B cell (primary cell): ENCODE measurements around the gene ENO1.

Source experiments
- EZH2 ChIP-seq: IDR thresholded peaks from 2 replicates; pipeline ENCODE4 v1.6.1; 2012; ENCODE audit warnings: borderline replicate concordance, low read depth, mild to moderate bottlenecking, moderate library complexity, low read length; ENCODE audit not compliant: insufficient read depth, poor library complexity, severe bottlenecking
- TF ChIP-seq, protein P1 (sequence below): fragments of 200-600 bp; IDR thresholded peaks from one replicate; pipeline ENCODE4 v1.8.0; 2022; ENCODE audit warnings: antibody characterized with exemption, mild to moderate bottlenecking

DNA sequence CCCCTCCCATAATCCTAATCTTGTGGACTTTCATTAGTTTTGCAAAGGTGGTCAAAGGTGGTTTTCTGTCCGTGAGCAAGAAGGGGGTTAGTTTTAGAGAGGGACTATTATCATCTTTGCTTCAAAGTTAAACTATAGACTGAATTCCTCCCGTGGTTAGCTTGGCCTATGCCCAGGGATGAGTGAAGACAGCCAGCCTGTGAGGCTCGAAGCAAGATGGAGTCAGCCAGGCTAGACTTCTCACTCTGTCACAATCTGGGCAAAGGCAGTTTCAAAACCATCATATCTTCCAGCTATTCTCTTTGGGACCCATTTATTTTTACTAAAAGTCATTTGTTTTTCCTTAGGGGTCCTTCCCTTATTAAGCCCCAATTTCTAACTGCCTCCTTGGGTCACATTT is 12.9 kb upstream of the ENO1 start:
- no peak for TF ChIP-seq EZH2
- TF ChIP-seq, protein P1, sequence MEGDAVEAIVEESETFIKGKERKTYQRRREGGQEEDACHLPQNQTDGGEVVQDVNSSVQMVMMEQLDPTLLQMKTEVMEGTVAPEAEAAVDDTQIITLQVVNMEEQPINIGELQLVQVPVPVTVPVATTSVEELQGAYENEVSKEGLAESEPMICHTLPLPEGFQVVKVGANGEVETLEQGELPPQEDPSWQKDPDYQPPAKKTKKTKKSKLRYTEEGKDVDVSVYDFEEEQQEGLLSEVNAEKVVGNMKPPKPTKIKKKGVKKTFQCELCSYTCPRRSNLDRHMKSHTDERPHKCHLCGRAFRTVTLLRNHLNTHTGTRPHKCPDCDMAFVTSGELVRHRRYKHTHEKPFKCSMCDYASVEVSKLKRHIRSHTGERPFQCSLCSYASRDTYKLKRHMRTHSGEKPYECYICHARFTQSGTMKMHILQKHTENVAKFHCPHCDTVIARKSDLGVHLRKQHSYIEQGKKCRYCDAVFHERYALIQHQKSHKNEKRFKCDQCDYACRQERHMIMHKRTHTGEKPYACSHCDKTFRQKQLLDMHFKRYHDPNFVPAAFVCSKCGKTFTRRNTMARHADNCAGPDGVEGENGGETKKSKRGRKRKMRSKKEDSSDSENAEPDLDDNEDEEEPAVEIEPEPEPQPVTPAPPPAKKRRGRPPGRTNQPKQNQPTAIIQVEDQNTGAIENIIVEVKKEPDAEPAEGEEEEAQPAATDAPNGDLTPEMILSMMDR = no peak
